B cell (primary cell): ENCODE measurements around the gene MRPS26. TPM values are rescaled to one million over a fixed set of nuclear protein-coding genes. Genes with fewer than 3 reads are reported as not detected.
A peak's percentile ranks its signal among the peaks of the same experiment; 100 is the strongest.

Experiments used
- ATAC-seq: fragments of 200-7000 bp; cut with Tn5 transposase; one replicate; pipeline ENCODE4 v1.10.0; 2021; ENCODE audit warnings: low read depth, mild to moderate bottlenecking, moderate number of reproducible peaks, moderate library complexity
- CTCF ChIA-PET: fragments of 350-600 bp; sonication (Branson Sonifier 250); formaldehyde crosslinking; loops from one replicate; lab custom pipeline; 2021; ENCODE audit warnings: antibody characterized with exemption, inconsistent platforms; lab: Charles Lee
- POLR2A ChIA-PET: fragments of 350-600 bp; sonication (Branson Sonifier 250); formaldehyde crosslinking; loops from one replicate; lab custom pipeline; 2021; ENCODE audit warnings: antibody characterized with exemption; lab: Charles Lee
- DNase-seq: peaks from one replicate; pipeline ENCODE4 v3.0.0; 2013
- H2AFZ ChIP-seq: 2 replicates; pipeline ENCODE4 v1.6.1; 2012; ENCODE audit warnings: mild to moderate bottlenecking, low read depth, low read length; ENCODE audit not compliant: insufficient read depth, poor library complexity, severe bottlenecking
- H3K27ac ChIP-seq, 2 donors: 1 replicate in 1 of 2; 2 replicates in 1 of 2; pipeline ENCODE4 v1.5.1; 2012 to 2013; ENCODE audit warnings: low read length in 2 of 2, mild to moderate bottlenecking in 2 of 2, moderate library complexity in 1 of 2
- H3K27me3 ChIP-seq, 4 experiments: fragments of 200-600 bp in 1 of 4; sonication (generic) in 1 of 4; replicated peaks in 1 of 4; 1 replicate in 2 of 4; 2 replicates in 2 of 4; pipeline versions ENCODE4 v1.6.1 to v1.7.0; 2013 to 2016; ENCODE audit warnings: low read length in 3 of 4, mild to moderate bottlenecking in 2 of 4, mixed read lengths in 1 of 4, moderate library complexity in 1 of 4; ENCODE audit not compliant: insufficient read depth in 4 of 4, control insufficient read depth in 3 of 4; ENCODE audit errors: control extremely low read depth in 1 of 4
- H3K36me3 ChIP-seq, 2 experiments: replicated peaks in 1 of 2; 1 replicate in 1 of 2; 2 replicates in 1 of 2; pipeline versions ENCODE4 v1.6.1 to v1.7.1; 2013; ENCODE audit warnings: low read length in 1 of 2; ENCODE audit not compliant: insufficient read depth in 2 of 2, control insufficient read depth in 1 of 2; ENCODE audit errors: control extremely low read depth in 1 of 2, extremely low read depth in 1 of 2
- H3K4me1 ChIP-seq, 2 donors: fragments of 200-600 bp in 1 of 2; sonication (generic) in 1 of 2; 1 replicate in 1 of 2; 2 replicates in 1 of 2; pipeline versions ENCODE4 v1.5.1 to v1.6.1; 2013 to 2017; ENCODE audit warnings: low read length in 2 of 2; ENCODE audit not compliant: control insufficient read depth in 2 of 2, insufficient read depth in 2 of 2
- H3K4me2 ChIP-seq: replicated peaks from 2 replicates; pipeline ENCODE3; 2012; ENCODE audit warnings: mild to moderate bottlenecking, low read depth, low read length; ENCODE audit not compliant: poor library complexity, severe bottlenecking
- H3K4me3 ChIP-seq, 5 experiments: fragments of 200-600 bp in 1 of 5; sonication (generic) in 1 of 5; 1 replicate in 3 of 5; 2 replicates in 2 of 5; pipeline versions ENCODE4 v1.5.1 to v1.7.0; 2011 to 2016; ENCODE audit warnings: low read length in 4 of 5, mild to moderate bottlenecking in 4 of 5, low read depth in 2 of 5, control low read depth in 1 of 5, moderate library complexity in 1 of 5; ENCODE audit not compliant: insufficient read depth in 1 of 5; ENCODE audit errors: control extremely low read depth in 1 of 5, extremely low read depth in 1 of 5
- H3K79me2 ChIP-seq: fragments of 200-600 bp; sonication (generic); one replicate; pipeline ENCODE4 v1.6.0; 2016; ENCODE audit warnings: low read length; ENCODE audit not compliant: control insufficient read depth, insufficient read depth
- H3K9ac ChIP-seq: fragments of 200-600 bp; sonication (generic); 2 replicates; pipeline ENCODE4 v1.6.1; 2017; ENCODE audit warnings: mild to moderate bottlenecking, low read length, moderate library complexity
- H3K9me3 ChIP-seq, 3 donors: one replicate each; pipeline versions ENCODE4 v1.6.1 to v1.7.1; 2013; ENCODE audit warnings: low read length in 2 of 3; ENCODE audit not compliant: control insufficient read depth in 2 of 3, insufficient read depth in 1 of 3; ENCODE audit errors: control extremely low read depth in 1 of 3
- H4K20me1 ChIP-seq: 2 replicates; pipeline ENCODE4 v1.6.0; 2012; ENCODE audit warnings: mild to moderate bottlenecking, low read length; ENCODE audit not compliant: insufficient read depth, control insufficient read depth, poor library complexity, severe bottlenecking
- H3K27ac Mint-ChIP-seq: one replicate; pipeline ENCODE4 v1.8.0; 2021; ENCODE audit warnings: mixed read lengths
- H3K27me3 Mint-ChIP-seq: one replicate; pipeline ENCODE4 v1.8.0; 2021; ENCODE audit warnings: mixed read lengths
- H3K4me1 Mint-ChIP-seq: one replicate; pipeline ENCODE4 v1.8.0; 2021; ENCODE audit warnings: mixed read lengths
- H3K4me3 Mint-ChIP-seq: one replicate; pipeline ENCODE4 v1.8.0; 2021; ENCODE audit warnings: mixed read lengths
- H3K9me3 Mint-ChIP-seq: one replicate; pipeline ENCODE4 v1.8.0; 2022; ENCODE audit warnings: mixed read lengths; ENCODE audit not compliant: insufficient read depth
- EZH2 ChIP-seq: IDR thresholded peaks from 2 replicates; pipeline ENCODE4 v1.6.1; 2012; ENCODE audit warnings: borderline replicate concordance, low read depth, mild to moderate bottlenecking, moderate library complexity, low read length; ENCODE audit not compliant: insufficient read depth, poor library complexity, severe bottlenecking
- WGBS: methylation state at CpG from one replicate; pipeline ENCODE4 v1.1.5; 2013; ENCODE audit warnings: missing lambda C conversion rate; ENCODE audit not compliant: insufficient coverage; 5-methylcytosine and 5-hydroxymethylcytosine counted together
- intact Hi-C: fragments of 100-400 bp; cut with micrococcal nuclease; formaldehyde crosslinking; loops from one replicate; pipeline ENCODE4 v1.10.0; 2022
- polyA plus RNA-seq: library from polyadenylated mRNA; depleted of rRNA; stranded (reverse); fragments of >200 nt; gene quantifications from 2 replicates; pipeline ENCODE4 v1.2.3, GENCODE V29; 2012
- total RNA-seq, 2 donors: library from RNA; stranded (reverse); fragments of 120-200 nt in 1 of 2; gene quantifications; 1 replicate in 1 of 2; 2 replicates in 1 of 2; pipeline versions ENCODE4 v1.2.3 to v1.2.4, GENCODE V29; 2013 to 2022
- TF ChIP-seq, protein P1 (sequence below): fragments of 200-600 bp; IDR thresholded peaks from one replicate; pipeline ENCODE4 v1.8.0; 2022; ENCODE audit warnings: antibody characterized with exemption, mild to moderate bottlenecking

The MRPS26 gene
- total and polyA plus RNA-seq, 2 donors (not counting 1 experiment from before 2014, with no cell fraction given) = 35.9 to 37.5 TPM

DNA sequence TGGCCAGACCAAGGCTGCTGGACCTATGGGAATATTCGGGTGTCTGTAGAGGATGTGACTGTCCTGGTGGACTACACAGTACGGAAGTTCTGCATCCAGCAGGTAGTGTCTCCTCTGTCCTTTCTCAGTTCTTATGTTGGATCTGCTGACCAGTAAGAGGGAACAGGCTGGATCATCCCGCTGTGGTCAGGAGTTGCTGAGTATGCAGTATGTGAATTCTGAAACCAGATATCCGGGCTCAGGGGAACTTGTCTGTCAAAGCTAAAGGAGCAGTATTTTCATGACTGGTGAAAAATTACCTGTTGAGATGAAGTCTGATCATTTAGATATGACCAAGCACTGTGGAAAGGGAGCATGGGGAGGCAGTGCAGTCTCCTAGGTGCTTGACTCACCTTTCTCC is 24.5 kb upstream of the MRPS26 start:
- no peak overlapping the region for H3K4me3 ChIP-seq
- ChIA-PET CTCF (no interaction called here), POLR2A (no interaction called here)
- no peak overlapping the region for H3K27ac ChIP-seq
- no peaks in the 10 kb centered on the region for H3K4me1 Mint-ChIP-seq
- peaks cover 0 to 51% of the 10 kb centered on the region in 2 experiments for H3K36me3 ChIP-seq
- WGBS = 91% methylated on average over 4 of the region's 4 CpGs
- H3K79me2 ChIP-seq = no peaks in the 10 kb centered on the region
- ATAC-seq = no peak
- no peaks in the 10 kb centered on the region for H3K9me3 Mint-ChIP-seq
- no peaks in the 10 kb centered on the region for H3K4me1 ChIP-seq
- intact Hi-C loops = no loop called here
- no peaks in the 10 kb centered on the region for H3K27me3 ChIP-seq
- H3K9me3 ChIP-seq = no peaks in the 10 kb centered on the region
- H3K27ac Mint-ChIP-seq = no peak overlapping the region
- H3K9ac ChIP-seq = no peak overlapping the region
- no peak overlapping the region for H3K4me3 Mint-ChIP-seq
- H3K27me3 Mint-ChIP-seq = no peaks in the 10 kb centered on the region
- DNase-seq = no peak
- TF ChIP-seq, protein P1, sequence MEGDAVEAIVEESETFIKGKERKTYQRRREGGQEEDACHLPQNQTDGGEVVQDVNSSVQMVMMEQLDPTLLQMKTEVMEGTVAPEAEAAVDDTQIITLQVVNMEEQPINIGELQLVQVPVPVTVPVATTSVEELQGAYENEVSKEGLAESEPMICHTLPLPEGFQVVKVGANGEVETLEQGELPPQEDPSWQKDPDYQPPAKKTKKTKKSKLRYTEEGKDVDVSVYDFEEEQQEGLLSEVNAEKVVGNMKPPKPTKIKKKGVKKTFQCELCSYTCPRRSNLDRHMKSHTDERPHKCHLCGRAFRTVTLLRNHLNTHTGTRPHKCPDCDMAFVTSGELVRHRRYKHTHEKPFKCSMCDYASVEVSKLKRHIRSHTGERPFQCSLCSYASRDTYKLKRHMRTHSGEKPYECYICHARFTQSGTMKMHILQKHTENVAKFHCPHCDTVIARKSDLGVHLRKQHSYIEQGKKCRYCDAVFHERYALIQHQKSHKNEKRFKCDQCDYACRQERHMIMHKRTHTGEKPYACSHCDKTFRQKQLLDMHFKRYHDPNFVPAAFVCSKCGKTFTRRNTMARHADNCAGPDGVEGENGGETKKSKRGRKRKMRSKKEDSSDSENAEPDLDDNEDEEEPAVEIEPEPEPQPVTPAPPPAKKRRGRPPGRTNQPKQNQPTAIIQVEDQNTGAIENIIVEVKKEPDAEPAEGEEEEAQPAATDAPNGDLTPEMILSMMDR = no peak
- TF ChIP-seq EZH2 = no peak
- H3K4me2 ChIP-seq = no peak overlapping the region
- H4K20me1 ChIP-seq = no peaks in the 10 kb centered on the region
- no peak overlapping the region for H2AFZ ChIP-seq

DNA sequence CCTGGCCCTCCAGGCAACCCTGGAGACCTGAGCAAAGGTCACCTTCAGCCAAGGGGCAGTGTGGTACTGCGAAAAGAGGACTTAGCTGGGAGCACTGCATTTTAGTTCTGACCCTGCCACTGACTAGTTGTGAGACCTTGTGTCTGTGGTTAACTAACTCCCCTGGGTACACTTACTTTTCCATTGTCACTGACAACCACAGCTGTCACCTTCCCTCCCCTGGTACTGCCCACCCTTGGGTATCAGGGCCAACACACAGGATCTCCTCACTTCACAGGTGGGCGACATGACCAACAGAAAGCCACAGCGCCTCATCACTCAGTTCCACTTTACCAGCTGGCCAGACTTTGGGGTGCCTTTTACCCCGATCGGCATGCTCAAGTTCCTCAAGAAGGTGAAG is 24.1 kb upstream of the MRPS26 start:
- WGBS = 44% methylated on average over 5 of the region's 5 CpGs
- no peaks in the 10 kb centered on the region for H3K27me3 Mint-ChIP-seq
- POLR2A ChIA-PET = no interaction called here

More for the DNA sequence above, 24.1 kb upstream of the MRPS26 start:
- no peaks in the 10 kb centered on the region for H3K4me1 ChIP-seq
- H3K4me3 Mint-ChIP-seq = no peak overlapping the region
- intact Hi-C loops = no loop called here
- no peaks in the 10 kb centered on the region for H3K4me1 Mint-ChIP-seq
- ATAC-seq = no peak
- peaks cover 0 to 55% of the 10 kb centered on the region in 2 experiments for H3K36me3 ChIP-seq
- no peak for DNase-seq
- H3K4me3 ChIP-seq = no peak overlapping the region
- H3K79me2 ChIP-seq = no peaks in the 10 kb centered on the region
- no peak for TF ChIP-seq EZH2
- TF ChIP-seq, protein P1 = no peak
- no peak overlapping the region for H2AFZ ChIP-seq
- H3K9ac ChIP-seq = no peak overlapping the region
- H3K9me3 Mint-ChIP-seq = no peaks in the 10 kb centered on the region
- no peaks in the 10 kb centered on the region for H4K20me1 ChIP-seq
- H3K27ac ChIP-seq = no peak overlapping the region
- H3K9me3 ChIP-seq = no peaks in the 10 kb centered on the region
- peak overlapping the region; percentile 53 for H3K27ac Mint-ChIP-seq
- no peaks in the 10 kb centered on the region for H3K27me3 ChIP-seq
- H3K4me2 ChIP-seq = no peak overlapping the region
- CTCF ChIA-PET = no interaction called here
